ENCODE results near the gene BRAT1.

DNA sequence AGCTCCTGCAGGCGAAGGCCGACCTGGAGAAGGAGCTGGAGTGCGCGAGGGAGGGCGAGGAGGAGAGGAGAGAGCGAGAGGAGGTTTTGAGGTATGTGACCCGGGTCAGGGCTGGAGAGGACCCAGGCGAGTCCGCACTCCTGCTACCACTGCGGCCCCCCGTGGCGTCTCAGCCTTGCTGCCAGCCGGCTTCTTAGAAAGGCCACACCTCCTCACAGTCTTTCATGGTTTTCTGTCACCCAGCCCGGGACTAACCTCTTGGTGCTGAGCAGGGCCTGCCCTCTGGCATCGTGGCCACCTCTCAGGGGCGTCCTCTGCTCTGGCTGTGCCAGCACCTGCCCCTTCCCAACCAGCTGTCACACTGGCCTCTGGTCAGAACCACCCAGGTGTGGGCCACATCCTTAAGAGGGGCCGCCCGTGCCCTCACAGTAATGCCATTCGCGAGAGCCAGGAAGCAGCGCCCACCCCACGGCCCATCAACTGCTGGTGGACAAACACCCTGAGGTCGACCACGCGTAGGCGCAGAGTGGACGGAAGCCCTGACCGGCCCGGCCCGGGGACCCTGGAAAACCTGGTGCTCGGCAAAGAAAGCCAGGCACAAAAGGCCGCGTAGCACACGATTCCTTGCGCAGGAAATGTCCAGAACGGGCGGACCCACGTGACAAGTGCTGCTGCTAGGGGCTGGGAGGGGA, 37.9 kb upstream of the BRAT1 start:
- TF ChIP-seq CTCF (conservative IDR thresholded peaks at IDR 0.05 in 1 of 2, IDR thresholded peaks at IDR 0.05 in 1 of 2; ENCODE audit: low read depth in 1 of 2, low read length in 2 of 2) (no peak), EZH2 (IDR thresholded peaks at IDR 0.05; ENCODE audit: low read length, missing control alignments) (no peak)

Data from fibroblast of lung (primary cell).